ENCODE results near the gene FCER1G.

DNA sequence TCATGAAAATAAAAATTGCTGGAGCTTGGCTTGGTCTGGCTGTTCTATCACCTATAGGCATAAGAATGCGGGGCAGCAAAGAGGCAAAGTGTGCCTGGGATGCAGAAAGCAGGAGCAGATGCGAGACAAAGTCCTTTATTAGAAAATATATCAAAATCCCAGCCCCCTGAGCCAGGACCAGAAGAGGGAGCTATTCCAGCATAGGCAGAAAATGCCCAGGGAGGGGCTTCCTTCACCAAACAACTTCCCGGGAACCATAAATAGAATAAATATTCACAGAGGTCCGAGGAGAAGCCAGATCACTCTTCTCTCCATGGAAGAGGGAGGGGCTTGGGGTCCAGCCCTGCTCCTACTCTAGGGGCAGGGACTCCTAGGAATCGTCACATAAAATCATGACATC is 43.9 kb upstream of the FCER1G start:
- TF ChIP-seq CTCF (IDR thresholded peaks at IDR 0.05; ENCODE audit: low read depth, low read length) (peak; percentile 16), POLR2A (IDR thresholded peaks at IDR 0.05; ENCODE audit: extremely low read depth, insufficient read length) (no peak), MAX (IDR thresholded peaks at IDR 0.05; ENCODE audit: low read depth, low read length) (no peak), MYC (IDR thresholded peaks at IDR 0.05; ENCODE audit: low read depth, low read length) (no peak)
